H1 (cell line): ENCODE measurements around the gene PHKG2.

ENCODE experiments used
- EZH2 ChIP-seq: fragments of 200-600 bp; sonication (generic); IDR thresholded peaks from 2 replicates; pipeline ENCODE4 v1.7.1; 2012; ENCODE audit warnings: low read depth, mild to moderate bottlenecking, moderate library complexity, low read length, inconsistent platforms; ENCODE audit not compliant: severe bottlenecking
- NRF1 ChIP-seq: IDR thresholded peaks from 2 replicates; pipeline ENCODE4 v1.6.1; 2011; ENCODE audit warnings: mild to moderate bottlenecking, low read depth, low read length, improper control_type of control experiment
- SIN3A ChIP-seq, 2 experiments: IDR thresholded peaks in 1 of 2; conservative IDR thresholded peaks in 1 of 2; 2 replicates each; pipeline ENCODE4 v1.6.1; 2011 to 2012; ENCODE audit warnings: low read length in 2 of 2, improper control_type of control experiment in 1 of 2, low read depth in 1 of 2, mild to moderate bottlenecking in 1 of 2
- SUZ12 ChIP-seq: fragments of 200-600 bp; sonication (generic); IDR thresholded peaks from 2 replicates; pipeline ENCODE4 v1.6.1; 2012; ENCODE audit warnings: mild to moderate bottlenecking, inconsistent platforms, low read length, moderate library complexity, mixed read lengths
- YY1 ChIP-seq: IDR thresholded peaks from 2 replicates; pipeline ENCODE4 v1.6.1; 2011; ENCODE audit warnings: low read depth, mild to moderate bottlenecking, low read length
- TF ChIP-seq, protein P1 (sequence below), 3 experiments: IDR thresholded peaks; 1 replicate in 2 of 3; 2 replicates in 1 of 3; pipeline versions ENCODE4 v1.5.1 to v1.6.1; 2011; ENCODE audit warnings: low read length in 3 of 3, mild to moderate bottlenecking in 3 of 3, inconsistent platforms in 2 of 3, low read depth in 1 of 3, moderate library complexity in 1 of 3; ENCODE audit not compliant: insufficient read depth in 1 of 3; ENCODE audit errors: control extremely low read depth in 1 of 3

DNA sequence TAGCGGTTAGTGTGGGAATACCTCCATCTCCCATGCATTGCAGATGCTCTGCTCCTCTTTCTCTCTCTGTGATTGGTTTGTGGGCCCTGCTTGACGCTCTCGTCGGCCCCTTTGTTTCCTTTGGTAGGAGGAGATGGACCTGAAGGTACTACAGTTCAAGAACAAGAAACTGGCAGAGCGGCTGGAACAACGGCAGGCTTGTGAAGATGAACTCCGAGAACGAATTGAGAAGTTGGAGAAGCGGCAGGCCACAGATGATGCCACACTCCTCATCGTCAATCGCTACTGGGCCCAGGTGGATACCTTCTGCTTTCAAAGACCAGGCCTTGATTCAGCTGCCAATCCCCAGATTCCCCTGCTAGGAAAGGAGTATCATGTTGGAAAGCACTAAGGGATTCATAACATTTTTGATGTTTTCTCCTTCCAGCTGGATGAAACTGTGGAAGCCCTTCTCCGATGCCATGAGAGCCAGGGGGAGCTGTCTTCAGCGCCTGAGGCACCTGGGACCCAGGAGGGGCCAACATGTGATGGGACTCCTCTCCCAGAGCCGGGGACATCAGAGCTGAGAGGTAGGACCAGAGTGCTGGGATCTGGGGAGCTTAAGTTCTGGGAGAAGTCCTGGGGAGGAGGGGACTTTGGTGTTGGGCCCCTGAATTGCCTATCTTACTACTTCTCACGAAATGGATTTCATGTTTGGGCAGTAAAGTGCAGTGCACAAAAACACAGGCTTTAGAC is 14.9 kb downstream of the PHKG2 start:
- TF ChIP-seq, protein P1, sequence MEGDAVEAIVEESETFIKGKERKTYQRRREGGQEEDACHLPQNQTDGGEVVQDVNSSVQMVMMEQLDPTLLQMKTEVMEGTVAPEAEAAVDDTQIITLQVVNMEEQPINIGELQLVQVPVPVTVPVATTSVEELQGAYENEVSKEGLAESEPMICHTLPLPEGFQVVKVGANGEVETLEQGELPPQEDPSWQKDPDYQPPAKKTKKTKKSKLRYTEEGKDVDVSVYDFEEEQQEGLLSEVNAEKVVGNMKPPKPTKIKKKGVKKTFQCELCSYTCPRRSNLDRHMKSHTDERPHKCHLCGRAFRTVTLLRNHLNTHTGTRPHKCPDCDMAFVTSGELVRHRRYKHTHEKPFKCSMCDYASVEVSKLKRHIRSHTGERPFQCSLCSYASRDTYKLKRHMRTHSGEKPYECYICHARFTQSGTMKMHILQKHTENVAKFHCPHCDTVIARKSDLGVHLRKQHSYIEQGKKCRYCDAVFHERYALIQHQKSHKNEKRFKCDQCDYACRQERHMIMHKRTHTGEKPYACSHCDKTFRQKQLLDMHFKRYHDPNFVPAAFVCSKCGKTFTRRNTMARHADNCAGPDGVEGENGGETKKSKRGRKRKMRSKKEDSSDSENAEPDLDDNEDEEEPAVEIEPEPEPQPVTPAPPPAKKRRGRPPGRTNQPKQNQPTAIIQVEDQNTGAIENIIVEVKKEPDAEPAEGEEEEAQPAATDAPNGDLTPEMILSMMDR (IDR thresholded peaks at IDR 0.05; ENCODE audit: control extremely low read depth in 1 of 3, insufficient read depth in 1 of 3, low read depth in 1 of 3, low read length in 3 of 3): no peak
- TF ChIP-seq YY1: no peak
- no peak for TF ChIP-seq SIN3A (conservative IDR thresholded peaks at IDR 0.05 in 1 of 2, IDR thresholded peaks at IDR 0.05 in 1 of 2; ENCODE audit: low read depth in 1 of 2, low read length in 2 of 2)
- TF ChIP-seq NRF1: no peak
- no peak for TF ChIP-seq EZH2
- TF ChIP-seq SUZ12: no peak
